ENCODE measurements around the gene ADAMTS10.
"Not testable (repeated sequence)": the region's sequence is repeated elsewhere in the genome, so short reads cannot be mapped to it uniquely, and the experiment has no call there.

ADAMTS10 gene

GRCh38 chr19:8610041-8610935 is at the start of gene ADAMTS10:
Gene ADAMTS10, minus strand, starts transcription at chr19:8610715. Its CDS starts 5,005 bp downstream, at chr19:8605710.
- peak in 1 of 2 experiments; percentile 28 for DNase-seq (ENCODE audit: low read depth in 2 of 2)

GRCh38 chr19:8659905-8660304 is 49.4 kb upstream of the ADAMTS10 start:
- DNase-seq (ENCODE audit: low read depth in 2 of 2): no peak

GRCh38 chr19:8657869-8658268 is 47.4 kb upstream of the ADAMTS10 start:
- DNase-seq (ENCODE audit: low read depth in 2 of 2): no peak

DNA sequence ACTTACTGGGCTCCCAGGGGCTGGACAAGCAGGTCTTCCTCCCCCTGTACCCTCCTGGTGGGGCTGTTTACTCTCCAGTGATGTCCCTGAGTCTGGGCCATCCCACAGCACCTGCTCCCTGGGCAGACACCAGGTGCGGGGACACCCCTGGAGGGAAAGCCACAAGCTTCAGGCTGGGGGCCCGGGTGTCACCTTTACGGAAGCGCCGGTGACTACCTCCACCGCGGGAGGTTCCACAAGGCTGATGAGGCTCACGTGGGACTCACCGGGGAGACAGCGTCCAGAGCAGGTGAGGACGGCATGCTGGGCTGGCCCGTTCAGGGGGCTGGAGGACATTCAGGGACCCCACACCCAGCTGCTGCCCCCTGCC is 44.8 kb upstream of the ADAMTS10 start:
- no peak for DNase-seq (ENCODE audit: low read depth in 2 of 2)

DNA sequence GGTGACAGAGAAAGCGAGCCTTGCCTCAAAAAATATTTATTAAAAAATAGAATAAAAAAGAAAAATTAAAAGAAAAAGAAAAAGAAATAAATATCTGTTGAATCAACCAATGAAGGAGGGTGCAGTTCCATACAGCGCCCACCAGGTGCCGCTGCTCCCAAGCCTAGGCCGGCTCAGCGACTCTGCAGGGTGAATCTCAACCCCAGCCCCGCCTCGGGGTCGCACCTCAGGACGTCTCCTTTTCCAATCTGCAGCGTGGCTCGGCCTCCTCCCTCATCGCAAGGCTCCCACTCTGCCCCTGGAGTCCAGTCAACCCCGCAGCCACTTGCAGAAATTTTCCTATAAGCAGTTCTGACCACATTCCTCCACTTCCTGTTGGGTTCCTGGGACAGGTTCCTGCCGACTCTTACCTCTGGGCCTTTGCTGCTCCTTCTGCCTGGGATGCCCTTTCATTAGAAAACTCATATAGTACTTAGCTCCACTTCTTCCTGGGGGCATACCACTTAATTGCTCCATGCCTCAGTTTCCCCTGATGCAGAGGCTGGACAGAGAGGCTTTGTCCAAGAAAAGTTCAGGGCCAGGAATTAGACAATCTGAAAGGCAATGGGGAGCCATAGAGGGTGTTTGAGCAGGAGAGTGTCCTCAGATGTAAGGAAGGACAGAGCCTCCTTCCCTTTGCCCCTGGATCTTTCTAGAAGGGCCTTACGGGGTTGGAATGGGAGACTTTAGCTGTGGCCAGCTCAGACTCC is 44.2 kb upstream of the ADAMTS10 start:
- DNase-seq (ENCODE audit: low read depth in 2 of 2): peak; percentile 41 to 54

- DNase-seq (ENCODE audit: low read depth in 2 of 2): no peak
Observed at GRCh38 chr19:8648240-8648639, 37.7 kb upstream of the ADAMTS10 start.

DNA sequence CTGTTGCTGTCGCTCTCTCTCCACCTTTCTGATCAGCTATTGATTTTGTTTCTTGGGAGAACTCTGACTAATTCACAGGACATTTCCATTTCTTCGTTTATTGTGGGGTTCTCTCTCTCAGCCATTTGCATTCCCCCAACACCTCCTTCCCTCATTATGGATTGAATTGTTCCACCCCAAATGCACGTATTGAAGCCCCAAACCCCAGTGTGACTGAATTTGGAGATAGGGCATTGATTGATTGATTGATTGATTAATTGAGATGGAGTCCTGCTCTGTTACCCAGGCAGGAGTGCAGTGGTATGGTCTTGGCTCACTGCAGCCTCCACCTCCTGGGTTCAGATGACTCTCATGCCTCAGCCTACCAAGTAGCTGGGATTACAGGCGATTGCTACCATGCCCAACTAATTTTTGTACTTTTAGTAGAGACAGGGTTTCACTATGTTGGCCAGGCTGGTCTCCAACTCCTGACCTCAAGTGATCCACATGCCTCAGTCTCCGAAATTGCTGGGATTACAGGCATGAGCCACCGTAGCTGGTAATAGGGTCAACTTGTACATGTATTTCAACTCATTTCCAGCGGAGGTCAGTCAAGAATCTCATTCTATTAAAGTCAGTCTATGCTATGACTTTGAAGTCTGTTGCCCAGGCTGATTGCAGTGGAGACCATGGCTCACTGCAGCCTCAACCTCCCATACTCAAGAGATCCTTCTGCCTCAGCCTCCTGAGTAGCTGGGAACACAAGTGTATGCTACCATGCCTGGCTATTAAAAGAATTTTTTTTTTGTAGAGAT is 33.5 kb upstream of the ADAMTS10 start:
- no peak for DNase-seq (ENCODE audit: low read depth in 2 of 2)

DNA sequence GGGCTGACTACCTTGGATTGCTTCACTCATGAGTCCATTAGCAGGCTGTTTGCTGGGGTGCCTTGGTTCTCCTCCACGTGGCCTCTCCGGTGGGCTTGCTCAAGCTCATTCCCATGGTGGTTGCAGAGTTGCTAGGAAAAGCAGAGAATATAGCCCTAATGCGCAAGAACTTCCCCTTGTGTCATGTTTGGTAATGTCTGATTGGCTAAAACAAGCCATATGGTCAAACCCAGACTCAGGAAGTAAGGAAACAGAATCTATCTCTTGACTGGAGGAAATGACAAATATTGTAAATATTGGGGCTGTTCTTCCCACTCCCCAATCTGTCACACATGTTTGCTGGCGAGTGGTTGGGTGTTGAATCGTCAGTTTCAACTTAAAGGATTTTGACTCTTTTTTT is 32.0 kb upstream of the ADAMTS10 start:
- DNase-seq (ENCODE audit: low read depth in 2 of 2): no peak

DNA sequence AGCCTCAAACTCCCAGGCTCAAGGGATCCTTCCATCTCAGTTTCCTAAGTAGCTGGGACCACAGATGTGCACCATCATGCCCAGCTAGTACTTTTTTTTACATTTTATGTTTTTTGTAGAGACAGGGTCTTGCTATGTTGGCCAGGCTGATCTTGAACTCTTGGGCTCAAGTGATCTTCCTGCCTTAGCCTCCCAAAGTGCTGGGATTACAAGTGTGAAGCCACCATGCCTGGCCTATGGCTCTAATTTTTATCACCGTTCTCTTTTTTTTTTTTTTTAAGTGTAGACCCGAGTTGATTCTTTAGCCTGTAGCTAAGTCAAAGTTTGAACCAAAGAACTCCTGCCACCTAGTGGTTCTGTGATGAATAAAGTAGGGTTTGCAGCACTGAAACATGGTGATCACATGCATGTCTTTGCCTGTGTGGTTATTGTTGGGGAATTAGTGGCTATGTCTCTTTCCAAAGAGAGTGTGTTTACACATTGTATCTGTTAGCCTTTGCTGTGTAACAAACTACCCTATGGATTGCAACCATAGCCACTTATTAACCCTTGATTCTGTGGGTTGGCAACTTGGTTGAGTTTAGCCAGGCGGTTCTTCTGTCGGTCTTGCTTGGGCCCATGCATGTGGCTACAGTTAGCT is 31.5 kb upstream of the ADAMTS10 start:
- no peak for DNase-seq (ENCODE audit: low read depth in 2 of 2)

- no peak for DNase-seq (ENCODE audit: low read depth in 2 of 2)
Observed at GRCh38 chr19:8641221-8641907, 30.8 kb upstream of the ADAMTS10 start.

GRCh38 chr19:8640402-8641004 is 30.0 kb upstream of the ADAMTS10 start:
- DNase-seq (ENCODE audit: low read depth in 2 of 2): no peak

DNA sequence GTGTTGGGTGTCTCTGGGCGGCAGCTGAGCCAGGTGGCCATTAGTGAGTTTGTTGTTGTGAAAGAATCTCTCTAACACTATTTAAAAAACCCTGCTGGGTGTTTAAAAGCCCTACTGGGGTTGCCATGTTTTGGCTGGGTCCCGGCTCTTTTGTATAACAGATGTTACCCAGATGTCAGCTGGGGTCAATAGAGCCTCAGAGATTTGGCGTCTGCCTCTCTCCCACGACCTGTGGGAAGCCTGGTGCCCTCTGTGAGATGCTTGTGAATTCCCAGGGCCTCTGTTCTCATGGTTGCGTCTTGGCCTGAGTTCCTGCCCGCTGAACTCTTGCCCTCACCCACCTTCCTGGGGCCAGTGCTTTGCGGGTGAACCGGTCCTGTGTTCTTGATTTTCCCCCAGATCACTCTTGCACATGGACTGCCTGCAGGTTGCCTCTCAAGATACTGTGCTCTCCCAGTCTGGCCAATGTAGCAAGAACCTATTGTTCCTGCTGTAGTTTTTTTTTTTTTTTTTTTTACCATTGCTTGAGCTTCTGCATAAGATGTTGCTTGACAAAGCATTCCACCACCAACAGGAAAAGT is 29.4 kb upstream of the ADAMTS10 start:
- no peak for DNase-seq (ENCODE audit: low read depth in 2 of 2)

GRCh38 chr19:8638078-8638619 is 27.6 kb upstream of the ADAMTS10 start:
- DNase-seq (ENCODE audit: low read depth in 2 of 2): no peak

DNA sequence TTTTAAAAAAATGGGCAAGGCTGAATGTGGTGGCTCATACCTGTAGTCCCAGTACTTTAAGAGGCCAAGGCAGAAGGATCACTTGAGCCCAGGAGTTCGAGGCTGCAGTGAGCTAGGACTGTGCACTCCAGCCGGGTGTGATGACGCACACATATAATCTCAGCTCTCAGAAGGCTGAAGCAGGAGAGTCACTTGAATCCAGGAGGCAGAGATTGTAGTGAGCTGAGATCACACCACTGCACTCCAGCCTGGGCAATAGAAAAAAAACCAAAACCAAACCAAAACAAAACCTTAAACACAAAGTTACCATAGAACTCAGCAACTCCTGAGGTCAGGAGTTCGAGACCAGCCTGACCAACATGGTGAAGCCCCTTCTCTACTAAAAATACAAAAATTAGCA is 26.6 kb upstream of the ADAMTS10 start:
- DNase-seq (ENCODE audit: low read depth in 2 of 2): not testable (repeated sequence)

- DNase-seq (ENCODE audit: low read depth in 2 of 2): no peak
Observed at GRCh38 chr19:8635422-8635821, 24.9 kb upstream of the ADAMTS10 start.

GRCh38 chr19:8631425-8631819 is 20.9 kb upstream of the ADAMTS10 start:
- no peak for DNase-seq (ENCODE audit: low read depth in 2 of 2)

DNA sequence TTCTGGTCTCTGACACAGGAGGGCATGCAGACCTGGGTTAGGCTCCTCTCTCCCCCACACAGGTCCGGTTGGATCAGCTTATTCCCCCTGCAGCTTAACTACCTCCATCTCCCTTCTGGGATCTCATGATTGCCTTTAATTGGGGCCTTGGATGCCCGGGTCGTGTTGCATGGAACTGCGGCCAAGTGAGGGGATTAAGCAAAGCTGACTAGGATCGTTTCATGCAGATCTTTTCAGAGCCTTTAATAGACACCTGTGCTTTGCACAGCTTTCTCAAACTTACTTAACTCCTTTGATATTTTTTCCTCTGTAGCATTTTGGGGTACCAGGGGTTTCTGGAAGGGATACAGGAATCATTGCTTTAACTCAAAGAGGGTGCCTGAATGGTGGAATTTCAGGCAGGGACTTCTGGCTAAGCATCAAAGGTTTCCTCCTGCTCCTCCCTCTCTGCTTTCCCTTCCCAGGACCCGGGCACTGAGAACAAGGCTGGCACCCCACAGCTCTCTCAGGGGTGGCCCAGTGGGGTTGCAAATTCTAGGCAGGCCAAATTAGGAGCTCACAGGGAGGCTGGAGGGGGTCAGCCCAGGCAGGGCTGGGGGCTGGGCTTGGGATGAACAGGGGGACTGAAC is 20.4 kb upstream of the ADAMTS10 start:
- no peak for DNase-seq (ENCODE audit: low read depth in 2 of 2)

DNA sequence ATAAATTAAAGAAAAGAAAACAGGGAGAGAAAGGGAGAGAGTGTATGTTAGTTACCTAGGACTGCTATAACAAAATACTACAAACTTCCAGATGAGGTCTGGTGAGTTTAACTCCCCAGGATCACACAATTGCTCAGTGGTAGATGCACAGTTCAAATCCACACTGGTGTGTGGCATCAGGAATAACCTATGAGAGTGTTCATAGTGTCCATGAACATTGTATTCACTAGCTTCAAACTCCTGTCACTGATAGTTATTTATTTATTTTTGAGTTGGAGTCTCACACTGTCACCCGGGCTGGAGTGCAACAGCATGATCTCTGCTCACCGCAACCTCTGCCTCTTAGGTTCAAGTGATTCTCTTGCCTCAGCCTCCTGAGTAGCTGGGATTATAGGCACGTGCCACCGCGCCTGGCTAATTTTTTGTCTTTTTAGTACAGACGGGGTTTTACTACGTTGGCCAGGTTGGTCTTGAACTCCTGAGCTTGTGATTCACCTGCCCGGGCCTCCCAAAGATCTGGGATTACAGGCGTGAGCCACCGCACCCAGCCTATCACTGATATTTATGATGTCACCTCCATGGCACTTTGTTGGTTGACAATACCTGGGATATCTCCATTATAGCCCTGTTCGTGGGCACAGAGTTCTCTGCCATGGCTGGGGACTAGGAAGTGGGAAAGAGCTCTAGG is 19.6 kb upstream of the ADAMTS10 start, which contains the start of gene NFILZ:
Gene NFILZ (plus strand): TSS at position 638 of the 688 bp plus-strand sequence. CDS start 46,133 bp downstream, outside the sequence.
- DNase-seq (ENCODE audit: low read depth in 2 of 2): no peak

DNA sequence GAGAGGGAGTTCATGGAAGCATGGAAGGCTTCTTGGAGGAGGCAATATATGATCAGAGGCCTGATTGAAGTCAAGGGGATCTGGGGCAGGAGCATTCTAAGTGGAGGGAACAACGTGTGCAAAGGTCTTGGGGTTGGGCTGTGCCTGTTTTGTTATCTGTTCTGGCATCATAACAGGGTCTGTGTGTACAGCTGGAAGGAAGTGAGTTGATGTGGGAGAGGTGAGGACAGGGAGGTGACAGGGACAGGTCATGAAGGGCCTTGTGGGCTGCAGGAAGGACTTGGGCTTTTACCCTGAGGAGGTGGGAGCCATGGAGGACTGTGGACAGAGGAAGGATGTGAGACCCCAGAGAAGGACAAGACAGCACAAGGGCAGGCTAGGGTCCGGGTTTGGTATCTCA is 18.7 kb upstream of the ADAMTS10 start:
- no peak for DNase-seq (ENCODE audit: low read depth in 2 of 2)
